ENCODE results near the gene MCL1. TPM values are rescaled to one million over a fixed set of nuclear protein-coding genes. Genes with fewer than 3 reads are reported as not detected.
A peak's percentile ranks its signal among the peaks of the same experiment; 100 is the strongest.

The MCL1 gene
- total RNA-seq, 1 experiment from 2014 or later, result 145 TPM

GRCh38 chr1:150528196-150528595 lies 51.2 kb downstream of the MCL1 start:
- H4K20me1 ChIP-seq (ENCODE audit: insufficient read depth), result no peaks in the 10 kb centered on the region
- no peaks in the 10 kb centered on the region; the same call in 1 of the 2 replicates for H3F3A ChIP-seq (ENCODE audit: insufficient read depth, low read depth)
- BruUV-seq (replicated peaks), result no TSS peak
- H3K36me3 ChIP-seq (ENCODE audit: low read depth), result no peaks in the 10 kb centered on the region
- ChIA-PET CTCF (no interaction called here), POLR2A (ENCODE audit: unreplicated experiment) (no interaction called here)
- intact Hi-C loops (cut with micrococcal nuclease; ENCODE audit: unreplicated experiment), result no loop called here
- TF ChIP-seq CTCF (conservative IDR thresholded peaks at IDR 0.05) (no peak), EZH2 (IDR thresholded peaks at IDR 0.05; ENCODE audit: low read depth) (no peak)
- no peaks in the 10 kb centered on the region for H3K27me3 ChIP-seq (ENCODE audit: insufficient read depth, low read depth)
- peak in 1 of 2 experiments; percentile 60 for DNase-seq
- H3K79me2 ChIP-seq (ENCODE audit: low read depth), result no peaks in the 10 kb centered on the region
- no peak overlapping the region for H3K27ac ChIP-seq
- H3K4me3 ChIP-seq, result no peak overlapping the region
- H3K4me2 ChIP-seq, result no peak overlapping the region
- H3K9me2 ChIP-seq (ENCODE audit: insufficient read depth), result no peaks in the 10 kb centered on the region
- H3K9me3 ChIP-seq (ENCODE audit: insufficient read depth, low read depth), result no peaks in the 10 kb centered on the region
- H2AFZ ChIP-seq, result no peak overlapping the region
- H3K4me1 ChIP-seq (replicated peaks; ENCODE audit: insufficient read depth), result no peaks in the 10 kb centered on the region

DNA sequence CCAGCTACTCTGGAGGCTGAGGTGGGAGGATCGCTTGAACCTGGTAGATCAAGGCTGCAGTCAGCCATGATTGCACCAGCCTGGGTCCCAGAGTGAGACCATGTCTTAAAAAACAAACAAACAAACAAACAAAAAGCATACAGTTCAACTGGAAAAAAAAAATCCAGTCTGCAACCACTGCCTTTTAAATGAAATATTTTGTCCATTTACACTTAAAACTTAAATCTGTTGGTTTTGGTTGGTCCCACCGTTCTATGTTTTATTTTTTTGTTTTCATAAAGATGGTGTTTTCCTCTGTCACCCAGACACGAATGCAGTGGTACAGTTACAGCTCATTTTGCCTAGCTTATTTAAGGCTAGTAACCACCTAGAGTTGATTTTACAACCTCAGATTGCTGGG lies 54.1 kb downstream of the MCL1 start:
- CTCF ChIA-PET, result interaction anchor here (0.6 kb wide), 2 partner anchors 128 to 230 kb away, joined by 5 to 6 read pairs; no protein-coding TSS in a partner anchor
- Histone ChIP-seq H3K27ac (no peak overlapping the region), H3K4me3 (no peak overlapping the region), H3K79me2 (ENCODE audit: low read depth) (no peaks in the 10 kb centered on the region), H3K4me2 (no peak overlapping the region), H3K9me3 (ENCODE audit: insufficient read depth, low read depth) (no peaks in the 10 kb centered on the region), H3F3A (ENCODE audit: insufficient read depth, low read depth) (no peaks in the 10 kb centered on the region; the same call in 1 of the 2 replicates), H3K9me2 (ENCODE audit: insufficient read depth) (no peaks in the 10 kb centered on the region), H3K36me3 (ENCODE audit: low read depth) (no peaks in the 10 kb centered on the region), H3K27me3 (ENCODE audit: insufficient read depth, low read depth) (no peaks in the 10 kb centered on the region), H2AFZ (no peak overlapping the region), H4K20me1 (ENCODE audit: insufficient read depth) (no peaks in the 10 kb centered on the region), H3K4me1 (replicated peaks; ENCODE audit: insufficient read depth) (no peaks in the 10 kb centered on the region)
- intact Hi-C loops (cut with micrococcal nuclease; ENCODE audit: unreplicated experiment), result no loop called here
- no peak for DNase-seq
- no TSS peak for BruUV-seq (replicated peaks)
- POLR2A ChIA-PET (ENCODE audit: unreplicated experiment), result no interaction called here
- TF ChIP-seq EZH2 (IDR thresholded peaks at IDR 0.05; ENCODE audit: low read depth), result no peak
- no peak for TF ChIP-seq CTCF (conservative IDR thresholded peaks at IDR 0.05)

Small RNA genes within 50 kb of the gene (microRNA-seq; reads per million reads assigned to microRNA genes)
- not detected for gene MIR4257 (ENCODE audit: borderline number of aligned reads, borderline replicate concordance)

Other genes starting within 250 kb of the MCL1 start
- 24.3 and 36.2 TPM in 2 replicates for gene RPRD2, start 215.5 kb downstream of the MCL1 start, total RNA-seq (2021)
- 44.8 and 46.0 TPM in 2 replicates for gene TARS2, start 92.2 kb downstream of the MCL1 start, total RNA-seq (2021)
- gene ECM1, start 71.5 kb downstream of the MCL1 start, total RNA-seq (2021), result 6.3 and 10.3 TPM in 2 replicates
- 0.94 and 2.1 TPM in 2 replicates for gene FALEC, start 63.9 kb downstream of the MCL1 start, total RNA-seq (2021)
- gene ADAMTSL4, start 30.2 kb downstream of the MCL1 start, total RNA-seq (2021), result 67.9 and 76.7 TPM in 2 replicates
- 229 and 263 TPM in 2 replicates for gene ENSA, start 50.0 kb upstream of the MCL1 start, total RNA-seq (2021)
- 36.5 and 52.7 TPM in 2 replicates for gene GOLPH3L, start 117.5 kb upstream of the MCL1 start, total RNA-seq (2021)
- gene HORMAD1, start 141.3 kb upstream of the MCL1 start, total RNA-seq (2021), result not detected in 2 replicates
- 6.3 and 7.2 TPM in 2 replicates for gene CTSS, start 186.2 kb upstream of the MCL1 start, total RNA-seq (2021)
- 4.7 and 4.9 TPM in 2 replicates for gene CTSK, start 228.7 kb upstream of the MCL1 start, total RNA-seq (2021)